PFSK-1 (cell line): Measurements from ENCODE around the gene SEC61G.

Experiments
- FOXP2 ChIP-seq: optimal IDR thresholded peaks from 2 replicates; pipeline ENCODE3; 2011; ENCODE audit warnings: borderline replicate concordance, control low read depth, inconsistent platforms; ENCODE audit not compliant: insufficient read depth; ENCODE audit errors: extremely low read length, extremely low read depth
- POLR2AphosphoS5 ChIP-seq: IDR thresholded peaks from 2 replicates; pipeline ENCODE4 v1.6.1; 2012; ENCODE audit warnings: low read depth, mild to moderate bottlenecking, control low read depth, low read length, moderate library complexity
- SIN3A ChIP-seq: IDR thresholded peaks from 2 replicates; pipeline ENCODE4 v1.6.1; 2012; ENCODE audit warnings: mild to moderate bottlenecking, low read length, moderate library complexity, borderline replicate concordance; ENCODE audit not compliant: insufficient read depth
- TAF1 ChIP-seq: IDR thresholded peaks from 2 replicates; pipeline ENCODE4 v1.6.1; 2012; ENCODE audit warnings: low read length, control low read depth, borderline replicate concordance; ENCODE audit not compliant: insufficient read depth
- TF ChIP-seq, protein P1 (sequence below), 2 experiments: IDR thresholded peaks; 2 replicates each; pipeline versions ENCODE4 v1.6.1 to v1.8.0; 2011 to 2012; ENCODE audit warnings: low read depth in 2 of 2, low read length in 2 of 2, control low read depth in 1 of 2, inconsistent platforms in 1 of 2, mild to moderate bottlenecking in 1 of 2, moderate library complexity in 1 of 2; ENCODE audit not compliant: insufficient read depth in 1 of 2

GRCh38 chr7:54757711-54758110 is 1.3 kb downstream of the SEC61G start:
- TF ChIP-seq, protein P1, sequence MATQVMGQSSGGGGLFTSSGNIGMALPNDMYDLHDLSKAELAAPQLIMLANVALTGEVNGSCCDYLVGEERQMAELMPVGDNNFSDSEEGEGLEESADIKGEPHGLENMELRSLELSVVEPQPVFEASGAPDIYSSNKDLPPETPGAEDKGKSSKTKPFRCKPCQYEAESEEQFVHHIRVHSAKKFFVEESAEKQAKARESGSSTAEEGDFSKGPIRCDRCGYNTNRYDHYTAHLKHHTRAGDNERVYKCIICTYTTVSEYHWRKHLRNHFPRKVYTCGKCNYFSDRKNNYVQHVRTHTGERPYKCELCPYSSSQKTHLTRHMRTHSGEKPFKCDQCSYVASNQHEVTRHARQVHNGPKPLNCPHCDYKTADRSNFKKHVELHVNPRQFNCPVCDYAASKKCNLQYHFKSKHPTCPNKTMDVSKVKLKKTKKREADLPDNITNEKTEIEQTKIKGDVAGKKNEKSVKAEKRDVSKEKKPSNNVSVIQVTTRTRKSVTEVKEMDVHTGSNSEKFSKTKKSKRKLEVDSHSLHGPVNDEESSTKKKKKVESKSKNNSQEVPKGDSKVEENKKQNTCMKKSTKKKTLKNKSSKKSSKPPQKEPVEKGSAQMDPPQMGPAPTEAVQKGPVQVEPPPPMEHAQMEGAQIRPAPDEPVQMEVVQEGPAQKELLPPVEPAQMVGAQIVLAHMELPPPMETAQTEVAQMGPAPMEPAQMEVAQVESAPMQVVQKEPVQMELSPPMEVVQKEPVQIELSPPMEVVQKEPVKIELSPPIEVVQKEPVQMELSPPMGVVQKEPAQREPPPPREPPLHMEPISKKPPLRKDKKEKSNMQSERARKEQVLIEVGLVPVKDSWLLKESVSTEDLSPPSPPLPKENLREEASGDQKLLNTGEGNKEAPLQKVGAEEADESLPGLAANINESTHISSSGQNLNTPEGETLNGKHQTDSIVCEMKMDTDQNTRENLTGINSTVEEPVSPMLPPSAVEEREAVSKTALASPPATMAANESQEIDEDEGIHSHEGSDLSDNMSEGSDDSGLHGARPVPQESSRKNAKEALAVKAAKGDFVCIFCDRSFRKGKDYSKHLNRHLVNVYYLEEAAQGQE (IDR thresholded peaks at IDR 0.05; ENCODE audit: insufficient read depth in 1 of 2, low read depth in 2 of 2, low read length in 2 of 2): no peak
- TF ChIP-seq TAF1 (no peak), POLR2AphosphoS5 (no peak), SIN3A (no peak), FOXP2 (no peak)
